NB4 (cell line): Measurements from ENCODE around the gene RAET1E.

ENCODE experiments used
- MYC ChIP-seq: IDR thresholded peaks from 2 replicates; pipeline ENCODE4 v1.6.1; 2011; ENCODE audit warnings: low read depth, low read length
- POLR2A ChIP-seq: IDR thresholded peaks from 2 replicates; pipeline ENCODE4 v1.6.1; 2011; ENCODE audit warnings: mild to moderate bottlenecking; ENCODE audit not compliant: insufficient read length; ENCODE audit errors: extremely low read depth
- TF ChIP-seq, protein P1 (sequence below): IDR thresholded peaks from one replicate; pipeline ENCODE4 v1.5.1; 2012; ENCODE audit warnings: low read depth, low read length
- TF ChIP-seq, protein P2 (sequence below): IDR thresholded peaks from 2 replicates; pipeline ENCODE4 v1.6.1; 2011; ENCODE audit warnings: low read depth, low read length

DNA sequence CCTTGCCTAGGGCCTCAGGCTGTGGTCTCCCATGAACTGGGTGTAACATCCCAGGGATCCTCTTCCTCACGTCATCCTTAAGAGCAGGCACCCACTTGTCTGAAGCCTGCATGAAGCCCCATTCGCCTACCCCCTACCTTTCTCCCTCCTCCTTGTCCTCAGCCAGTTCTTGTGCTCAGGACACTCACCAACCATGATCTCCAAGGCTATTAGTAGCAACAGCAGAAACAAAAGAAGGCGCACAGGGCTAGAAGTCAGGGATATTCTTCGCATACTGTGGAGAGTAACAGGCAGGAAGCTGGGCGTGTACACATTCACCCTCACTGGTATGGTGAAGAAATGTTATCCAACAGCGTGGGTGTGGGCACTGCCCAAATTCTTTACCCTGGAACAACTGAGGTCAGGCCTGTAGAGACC lies 7.3 kb downstream of the RAET1E start:
- TF ChIP-seq POLR2A (no peak), MYC (no peak)
- TF ChIP-seq, protein P1, sequence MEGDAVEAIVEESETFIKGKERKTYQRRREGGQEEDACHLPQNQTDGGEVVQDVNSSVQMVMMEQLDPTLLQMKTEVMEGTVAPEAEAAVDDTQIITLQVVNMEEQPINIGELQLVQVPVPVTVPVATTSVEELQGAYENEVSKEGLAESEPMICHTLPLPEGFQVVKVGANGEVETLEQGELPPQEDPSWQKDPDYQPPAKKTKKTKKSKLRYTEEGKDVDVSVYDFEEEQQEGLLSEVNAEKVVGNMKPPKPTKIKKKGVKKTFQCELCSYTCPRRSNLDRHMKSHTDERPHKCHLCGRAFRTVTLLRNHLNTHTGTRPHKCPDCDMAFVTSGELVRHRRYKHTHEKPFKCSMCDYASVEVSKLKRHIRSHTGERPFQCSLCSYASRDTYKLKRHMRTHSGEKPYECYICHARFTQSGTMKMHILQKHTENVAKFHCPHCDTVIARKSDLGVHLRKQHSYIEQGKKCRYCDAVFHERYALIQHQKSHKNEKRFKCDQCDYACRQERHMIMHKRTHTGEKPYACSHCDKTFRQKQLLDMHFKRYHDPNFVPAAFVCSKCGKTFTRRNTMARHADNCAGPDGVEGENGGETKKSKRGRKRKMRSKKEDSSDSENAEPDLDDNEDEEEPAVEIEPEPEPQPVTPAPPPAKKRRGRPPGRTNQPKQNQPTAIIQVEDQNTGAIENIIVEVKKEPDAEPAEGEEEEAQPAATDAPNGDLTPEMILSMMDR: no peak
- TF ChIP-seq, protein P2, sequence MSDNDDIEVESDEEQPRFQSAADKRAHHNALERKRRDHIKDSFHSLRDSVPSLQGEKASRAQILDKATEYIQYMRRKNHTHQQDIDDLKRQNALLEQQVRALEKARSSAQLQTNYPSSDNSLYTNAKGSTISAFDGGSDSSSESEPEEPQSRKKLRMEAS: no peak
